HG02870 (cell line): Measurements from ENCODE around the gene TCFL5.

Source experiments
- ATAC-seq: cut with Tn5 transposase; IDR thresholded peaks from one replicate; pipeline ENCODE4 v1.9.1; 2021; ENCODE audit warnings: mild to moderate bottlenecking, moderate library complexity; ENCODE audit not compliant: unreplicated experiment

TCFL5 gene

DNA sequence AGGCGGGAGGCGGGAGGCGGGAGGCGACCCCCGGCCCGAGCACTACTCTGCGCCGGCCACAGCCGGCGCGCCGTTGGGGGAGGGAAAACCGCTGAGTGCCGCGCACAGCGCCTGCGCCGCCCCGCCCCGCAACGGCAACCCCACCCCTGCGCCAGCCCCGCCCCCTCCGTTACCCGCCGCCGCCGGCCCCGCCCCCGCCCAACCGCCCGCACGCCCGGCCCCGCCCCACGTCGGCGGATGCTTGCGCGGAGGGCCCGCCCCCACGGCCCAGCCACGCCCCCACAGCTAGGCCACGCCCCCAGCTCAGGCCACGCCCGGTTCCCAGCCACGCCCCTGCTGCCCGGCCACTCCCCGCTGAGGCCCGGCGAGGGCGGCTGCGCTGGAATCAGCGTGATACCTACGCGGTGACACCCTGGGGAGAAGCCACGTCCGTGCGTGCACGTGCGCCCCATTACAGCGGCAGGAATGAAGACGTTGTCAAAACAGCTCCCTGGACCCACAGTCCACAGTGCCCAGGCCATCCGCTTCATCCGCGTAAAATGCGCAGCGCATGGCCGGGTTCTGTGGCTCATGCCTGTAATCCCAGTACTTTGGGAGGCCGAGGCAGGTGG is at the start of gene TCFL5:
TCFL5 (minus strand) TSS at position 97 of the 611 bp plus-strand sequence. CDS start 152 bp downstream, outside the sequence.
- peak; percentile 53 for ATAC-seq

DNA sequence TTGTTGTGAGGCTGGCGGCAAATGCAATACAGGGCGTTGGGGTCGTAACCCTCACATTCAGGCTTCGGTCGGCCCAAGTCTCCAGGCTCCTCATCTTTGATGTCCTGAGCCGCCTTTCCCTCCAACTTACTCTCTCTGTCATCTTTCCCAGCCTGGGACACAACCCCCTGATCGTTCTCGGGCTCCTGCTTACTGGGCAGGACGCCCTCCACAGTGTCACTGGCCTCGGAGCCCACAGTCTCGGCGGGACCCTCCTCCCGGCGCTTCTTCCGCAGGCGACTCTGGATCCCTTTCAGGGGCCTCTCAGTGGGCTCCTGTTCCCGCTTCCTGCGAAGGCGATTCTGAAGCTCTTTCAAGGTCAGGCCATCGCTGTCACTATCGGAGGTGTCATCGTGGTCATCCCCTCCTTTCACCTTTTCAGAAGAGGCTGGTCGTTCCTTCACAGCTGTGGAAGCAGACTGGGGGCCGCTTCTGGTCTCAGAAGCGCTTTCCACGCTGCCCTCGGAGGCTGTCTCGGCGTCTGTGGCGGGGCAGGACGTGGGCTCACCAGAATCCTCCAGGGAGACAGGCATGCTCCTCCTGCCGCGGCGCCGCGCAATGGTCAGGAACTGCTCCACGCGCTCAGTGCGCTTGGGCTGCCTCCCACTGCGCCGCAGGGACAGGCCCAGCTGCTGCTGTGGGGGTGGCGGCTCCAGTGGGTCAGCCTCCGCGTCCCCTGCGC is 49.3 kb upstream of the TCFL5 start:
- no peak for ATAC-seq

DNA sequence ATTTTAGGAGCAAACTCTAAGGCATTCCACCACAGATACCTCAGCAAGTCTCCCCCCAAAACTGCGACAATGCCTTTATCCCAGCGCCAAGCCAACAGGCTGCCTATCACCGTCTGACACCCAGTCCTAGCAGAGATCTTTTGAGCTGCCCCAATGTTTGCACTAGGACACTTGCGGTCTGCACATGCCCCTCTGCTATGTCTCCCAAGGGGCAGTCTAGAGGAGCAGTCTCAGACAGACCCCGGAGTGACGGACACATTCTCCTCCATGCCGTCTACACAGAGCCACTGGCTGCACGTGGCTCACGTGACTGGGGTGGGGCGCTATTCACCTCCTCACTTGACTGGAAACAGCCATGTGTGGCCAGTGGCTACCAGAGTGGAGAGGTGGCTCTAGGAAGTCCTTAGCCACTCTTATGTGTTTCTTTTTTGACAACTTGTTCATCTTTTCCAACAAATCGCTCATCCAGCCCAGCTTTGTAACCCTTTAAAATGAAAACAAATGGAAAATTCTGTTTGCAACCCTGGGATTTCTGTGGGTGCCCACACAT is 48.7 kb upstream of the TCFL5 start:
- no peak for ATAC-seq

DNA sequence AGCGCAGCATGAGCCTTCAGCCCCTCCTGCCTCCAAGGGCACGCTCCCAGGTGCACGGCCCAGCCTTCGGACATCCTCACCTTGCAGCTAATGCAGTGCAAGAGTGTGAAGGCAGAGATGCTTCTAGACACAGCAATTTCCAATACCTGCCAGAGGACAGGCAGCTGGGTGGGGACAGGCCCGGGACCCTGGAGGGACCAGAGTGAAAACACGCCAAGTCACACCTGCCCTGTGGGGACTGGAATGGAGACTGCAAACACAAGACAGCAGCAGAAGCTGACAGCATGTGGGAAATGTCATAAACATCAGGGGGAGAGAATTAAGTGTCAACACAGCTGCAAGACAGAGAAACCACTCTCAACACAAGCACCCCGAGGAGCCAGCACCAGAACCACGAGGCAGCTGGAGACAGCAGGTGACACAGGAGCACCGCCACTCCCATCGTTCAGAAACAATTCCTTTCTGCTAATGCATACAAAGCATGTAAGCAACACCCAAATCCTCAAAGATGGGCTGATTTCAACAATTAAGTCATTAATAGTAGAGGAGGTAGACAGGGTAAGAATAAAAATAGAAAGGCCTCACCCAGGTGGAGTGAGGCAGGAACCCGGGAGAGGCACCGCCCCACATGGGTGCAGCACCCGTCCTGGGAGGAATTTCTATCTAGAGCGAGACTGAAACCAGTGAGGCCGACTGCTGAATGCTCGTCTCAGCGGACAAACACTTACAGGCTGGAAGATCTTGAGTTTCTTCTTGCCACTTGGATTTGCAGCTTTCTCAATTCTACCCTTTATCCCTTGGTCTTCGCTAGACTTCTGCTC is 47.6 kb upstream of the TCFL5 start:
- no peak for ATAC-seq

DNA sequence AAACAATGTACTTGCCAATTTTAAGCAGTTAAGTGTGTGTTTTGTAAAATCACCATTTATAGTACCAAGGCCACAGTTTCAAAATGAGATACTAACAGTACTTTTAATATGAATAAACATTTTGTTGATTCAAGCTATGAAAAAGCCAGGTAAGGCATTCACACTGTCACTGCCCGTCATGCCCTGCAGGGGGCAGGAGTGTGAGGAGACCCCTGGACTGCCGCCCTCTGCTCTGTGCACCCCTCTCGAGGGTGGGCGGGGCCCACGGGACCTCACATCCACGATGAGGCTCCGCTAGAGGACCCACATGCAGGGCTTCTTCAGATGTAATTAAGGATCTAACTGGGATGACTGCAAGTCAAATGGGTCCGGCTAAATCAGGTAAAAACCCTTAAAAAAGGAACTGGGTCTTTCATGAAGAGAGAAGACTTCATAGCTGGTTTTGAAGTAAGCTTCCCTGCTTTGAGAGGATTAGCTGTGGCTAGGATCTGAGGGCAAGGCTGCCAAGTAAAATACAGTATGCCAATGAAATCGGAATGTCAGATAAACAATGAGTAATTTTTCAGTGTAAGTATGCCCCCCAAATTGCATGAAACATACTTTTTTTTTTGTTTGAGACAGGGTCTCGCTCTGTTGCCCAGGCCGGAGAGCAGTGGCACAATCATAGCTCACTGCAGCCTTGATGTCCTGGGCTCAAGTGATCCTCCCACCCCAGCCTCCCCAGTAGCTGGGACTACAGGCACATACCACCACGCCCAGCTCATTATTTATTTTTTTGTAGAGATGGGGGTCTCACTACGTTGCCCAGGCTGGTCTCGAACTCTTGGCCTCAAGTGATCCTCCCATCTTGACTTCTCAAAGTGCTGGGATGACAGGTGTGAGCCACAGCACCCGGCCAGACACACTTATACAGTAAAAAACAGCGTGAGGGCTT is 46.0 kb upstream of the TCFL5 start:
- ATAC-seq = no peak

DNA sequence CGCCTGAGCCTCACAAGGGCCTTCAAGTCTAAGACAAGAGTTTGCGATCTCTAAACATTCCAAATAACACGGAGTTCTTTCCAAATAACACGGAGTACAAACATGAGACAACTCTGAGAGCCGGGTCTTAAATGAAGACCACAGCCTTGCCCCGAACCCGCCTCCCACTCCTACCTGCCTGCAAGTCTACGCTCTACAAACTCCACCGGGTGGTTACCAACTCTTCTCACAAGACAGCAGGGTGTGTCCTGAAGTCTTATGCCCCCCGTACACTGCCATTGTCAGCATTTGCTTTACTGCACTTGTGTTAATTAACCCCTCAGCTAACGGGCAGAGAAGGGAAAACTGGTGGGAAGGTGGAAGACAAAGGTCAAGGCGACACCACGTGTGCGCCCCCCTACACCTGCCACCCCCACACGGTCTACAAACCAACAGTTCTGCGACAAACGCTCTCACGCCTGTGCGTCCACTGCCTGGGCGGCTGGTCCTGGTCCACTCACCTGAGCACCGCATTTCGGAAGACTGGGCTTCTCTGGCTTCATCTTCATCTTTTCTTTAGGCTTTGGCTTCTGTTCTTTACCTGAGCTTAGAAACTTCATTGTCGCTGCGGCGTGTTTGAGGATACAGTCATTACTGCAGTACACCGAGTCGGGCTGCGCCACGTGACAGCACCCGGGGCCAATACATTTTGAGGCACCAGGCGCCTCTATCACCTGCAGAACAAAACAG is 45.2 kb upstream of the TCFL5 start:
- no peak for ATAC-seq

DNA sequence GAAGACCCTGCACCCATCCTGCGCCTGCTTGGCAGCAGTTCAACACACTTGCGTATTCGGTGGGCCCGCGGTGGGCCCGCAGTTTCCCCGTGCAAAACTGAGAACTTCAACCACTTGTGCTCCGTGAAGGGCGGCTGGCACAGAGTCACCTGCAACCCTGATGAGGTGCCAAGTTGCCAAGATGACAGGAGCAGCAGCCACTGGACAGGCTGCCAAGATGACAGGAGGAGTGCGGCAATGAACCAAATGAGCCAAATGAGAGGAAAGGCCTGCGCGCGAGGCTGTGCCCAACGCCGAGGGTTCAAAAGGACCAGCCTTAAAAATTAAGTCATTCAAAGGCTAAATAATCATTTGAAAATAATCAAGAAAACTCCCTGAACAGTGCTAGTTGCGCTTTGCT is 44.6 kb upstream of the TCFL5 start:
- ATAC-seq = no peak

DNA sequence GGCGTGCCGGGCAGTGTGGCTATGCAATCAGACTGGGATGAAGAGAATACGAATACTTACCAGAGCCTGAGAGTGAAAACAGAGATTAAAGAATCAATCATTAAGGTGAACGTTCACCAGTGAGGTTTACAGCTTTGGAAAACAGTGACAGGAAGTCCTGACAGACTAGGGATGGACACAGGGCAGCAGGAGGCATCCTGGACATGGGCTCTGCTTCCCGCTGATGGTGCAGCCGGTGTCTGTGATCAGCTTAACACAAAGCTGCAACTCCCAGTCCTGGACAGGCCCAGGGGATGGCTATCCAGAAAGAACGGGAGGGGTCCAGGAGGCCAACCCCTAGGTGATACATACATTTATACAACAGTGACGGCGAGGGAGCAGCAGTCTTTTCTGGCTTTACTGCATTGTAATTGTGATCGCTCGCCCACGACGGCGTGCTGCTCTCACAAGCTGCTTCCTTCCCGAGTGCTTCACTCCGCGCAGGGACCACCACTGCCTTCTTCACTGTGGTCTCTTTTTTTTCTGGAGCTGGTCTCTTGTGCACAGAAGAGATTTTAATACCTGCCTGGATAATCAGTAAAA is 44.0 kb upstream of the TCFL5 start:
- ATAC-seq = no peak

DNA sequence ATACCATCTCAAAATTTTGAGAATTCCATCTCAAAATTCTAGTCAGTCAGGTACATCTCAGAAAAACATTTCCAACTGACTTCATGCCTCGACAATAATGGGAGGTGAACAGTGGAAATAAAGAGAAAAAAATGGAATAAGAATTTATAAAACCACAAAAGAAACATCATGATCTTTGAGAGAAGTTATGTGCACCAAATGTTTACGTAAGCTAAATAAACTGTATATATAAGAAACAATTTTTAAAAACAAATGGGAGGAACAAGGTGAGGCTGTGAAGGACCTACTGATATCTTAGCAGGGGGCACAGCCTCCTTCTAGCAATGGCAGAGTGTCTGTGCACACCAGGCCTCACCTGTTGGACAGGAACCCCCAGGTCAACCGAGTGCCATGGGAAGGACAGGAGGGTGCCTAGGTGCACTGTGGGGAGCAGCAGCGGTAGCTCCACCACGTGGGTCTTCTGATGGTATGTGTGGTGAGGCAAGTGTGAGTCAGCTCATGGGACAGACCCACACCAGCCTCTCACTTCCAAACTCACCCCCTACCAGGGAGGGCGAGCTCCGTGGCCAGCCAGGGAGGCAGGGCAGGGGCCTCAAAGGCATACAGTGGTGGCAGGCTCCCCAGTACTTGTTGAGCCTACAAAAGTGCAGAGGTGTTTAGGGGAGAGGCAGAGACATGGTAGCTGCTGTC is 41.4 kb upstream of the TCFL5 start:
- ATAC-seq = no peak

DNA sequence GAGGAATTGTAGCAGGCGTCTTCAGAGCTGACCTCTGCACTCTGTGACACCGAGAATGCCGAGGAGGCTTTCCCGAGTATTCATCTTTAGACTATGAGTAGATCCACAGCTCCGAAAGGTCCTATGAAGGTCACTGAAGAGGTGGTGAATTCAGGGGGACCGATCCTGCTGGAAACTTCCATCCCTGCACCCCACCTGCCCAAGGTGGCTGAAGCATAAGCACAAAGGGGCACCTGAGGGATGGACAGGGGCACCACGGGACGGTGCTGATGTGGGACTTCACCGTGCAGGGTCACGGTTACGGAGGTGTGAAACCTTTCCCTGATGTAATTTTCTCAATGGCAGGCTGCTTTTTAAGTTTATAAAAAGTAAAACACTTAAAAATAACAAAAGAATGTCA is 40.3 kb upstream of the TCFL5 start:
- no peak for ATAC-seq

DNA sequence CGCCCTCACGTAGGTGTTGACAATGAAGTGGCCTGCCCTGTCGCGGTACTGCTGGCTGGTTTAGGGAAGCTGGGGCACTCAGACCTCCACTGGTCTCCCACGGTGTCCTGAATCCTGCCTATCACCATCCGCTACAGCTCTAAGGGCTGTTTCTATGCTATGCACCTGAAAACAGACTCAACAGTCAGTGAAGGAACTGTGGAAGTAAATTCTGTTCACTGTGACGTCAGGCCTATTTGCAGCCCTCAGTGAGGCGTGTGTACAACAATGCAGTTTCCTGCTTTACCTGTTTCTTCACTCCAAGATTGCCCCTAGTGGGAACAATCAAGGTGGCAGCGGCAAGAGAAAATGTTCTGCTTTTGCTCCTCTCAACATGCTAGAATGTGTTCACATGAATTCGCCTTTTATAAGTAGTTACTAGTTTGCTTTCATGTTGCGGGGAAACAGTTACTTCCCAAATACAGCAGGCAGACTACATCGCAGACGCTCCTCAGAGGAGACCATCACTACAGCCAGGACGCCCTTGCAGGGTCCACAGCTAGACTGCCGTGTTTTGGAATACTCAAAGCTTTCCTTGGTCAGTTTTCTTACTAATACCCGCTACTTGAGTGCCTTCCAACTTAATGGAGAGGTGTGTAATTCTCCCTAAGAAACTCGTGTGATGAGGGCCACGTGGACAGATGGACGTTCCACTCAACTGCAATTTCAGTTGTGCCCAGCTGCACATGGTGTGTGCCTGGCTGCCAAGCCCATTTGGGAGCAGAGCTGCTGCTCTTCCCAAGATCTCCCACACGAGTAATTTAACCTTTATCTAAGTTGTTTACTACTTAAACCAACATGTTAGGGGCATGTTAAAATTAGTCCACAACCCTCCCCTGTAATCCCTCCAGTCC is 39.3 kb upstream of the TCFL5 start:
- peak; percentile 15 for ATAC-seq

DNA sequence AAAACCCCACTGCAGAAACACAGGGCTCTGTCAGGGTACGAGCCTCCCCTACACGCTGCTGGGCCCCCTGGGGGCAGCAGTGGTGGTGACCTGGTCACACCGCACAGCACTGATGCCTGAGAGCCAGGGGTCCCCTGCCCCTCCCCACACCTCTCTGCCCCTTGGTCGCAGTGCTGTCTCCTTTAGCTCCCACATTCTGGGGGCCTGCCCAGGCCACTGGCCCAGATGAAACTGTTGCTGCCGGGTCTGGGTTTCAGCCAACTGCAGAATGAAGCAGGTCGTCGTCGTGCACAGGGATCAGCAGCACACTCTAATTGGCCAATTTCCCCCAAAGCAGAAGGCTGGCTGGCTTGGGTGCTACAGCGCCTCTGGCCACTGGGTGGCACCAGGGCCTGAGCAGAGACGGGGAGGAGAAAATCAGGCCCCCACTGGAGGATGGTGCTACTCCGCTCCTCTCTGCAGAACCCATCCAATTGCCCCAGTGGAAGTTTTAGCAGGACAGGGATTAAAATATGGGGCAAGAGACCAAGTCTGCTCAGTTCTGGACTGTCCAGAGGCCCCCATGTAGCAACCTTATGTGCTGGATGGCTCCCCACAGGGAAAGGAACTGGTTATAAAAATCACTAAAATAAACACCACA is 38.5 kb upstream of the TCFL5 start:
- ATAC-seq = peak; percentile 71

DNA sequence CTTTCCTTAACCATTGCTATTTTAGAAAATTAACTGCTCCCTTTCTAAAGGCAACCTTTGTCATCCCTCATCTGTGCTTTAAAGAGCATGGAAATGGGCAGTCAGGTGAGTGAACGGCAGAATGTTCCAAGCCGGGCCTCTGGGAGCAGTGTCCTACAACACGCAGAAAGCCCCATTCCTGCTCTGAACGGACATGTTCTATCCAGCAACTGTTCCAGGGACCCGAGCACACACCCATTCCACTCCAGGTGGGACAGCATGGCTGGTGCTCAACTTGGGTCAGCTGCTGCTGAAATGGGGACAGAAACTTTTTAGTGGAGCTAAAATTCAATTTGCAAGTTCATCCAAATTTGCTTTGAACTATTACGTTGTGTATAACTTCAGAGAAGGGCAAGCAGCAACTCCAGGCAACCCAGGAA is 38.0 kb upstream of the TCFL5 start:
- ATAC-seq = no peak

DNA sequence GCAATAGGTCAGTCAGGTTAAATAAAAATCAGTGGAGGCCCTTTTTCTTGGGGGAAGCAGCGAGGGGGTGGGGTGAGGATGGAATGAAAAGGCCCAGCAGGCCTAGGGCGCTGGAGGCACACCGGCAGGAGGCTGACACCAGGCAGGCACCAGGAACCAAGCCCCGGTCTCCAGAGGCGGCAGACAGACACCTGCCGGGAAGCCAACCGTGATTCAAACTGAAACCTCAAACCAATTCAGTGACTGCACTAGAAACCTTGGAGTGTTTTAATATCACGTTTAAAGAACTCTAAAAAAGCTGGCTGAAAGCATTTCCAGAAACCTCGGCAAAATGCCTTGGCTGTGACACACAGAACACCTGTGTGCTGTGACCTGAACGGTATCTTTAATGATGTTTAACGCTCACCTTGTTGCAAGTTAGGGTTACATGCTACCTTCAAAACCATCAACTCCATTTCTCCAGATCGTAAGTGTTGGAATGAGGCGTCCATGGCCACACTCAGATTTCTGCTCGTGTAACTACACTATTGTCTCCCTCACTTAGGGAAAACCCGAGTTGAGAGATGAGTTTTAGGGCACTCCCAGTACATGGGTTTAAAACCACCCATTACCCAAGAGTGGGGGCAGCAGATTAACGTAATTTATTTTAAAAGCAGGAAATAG is 37.5 kb upstream of the TCFL5 start:
- no peak for ATAC-seq

DNA sequence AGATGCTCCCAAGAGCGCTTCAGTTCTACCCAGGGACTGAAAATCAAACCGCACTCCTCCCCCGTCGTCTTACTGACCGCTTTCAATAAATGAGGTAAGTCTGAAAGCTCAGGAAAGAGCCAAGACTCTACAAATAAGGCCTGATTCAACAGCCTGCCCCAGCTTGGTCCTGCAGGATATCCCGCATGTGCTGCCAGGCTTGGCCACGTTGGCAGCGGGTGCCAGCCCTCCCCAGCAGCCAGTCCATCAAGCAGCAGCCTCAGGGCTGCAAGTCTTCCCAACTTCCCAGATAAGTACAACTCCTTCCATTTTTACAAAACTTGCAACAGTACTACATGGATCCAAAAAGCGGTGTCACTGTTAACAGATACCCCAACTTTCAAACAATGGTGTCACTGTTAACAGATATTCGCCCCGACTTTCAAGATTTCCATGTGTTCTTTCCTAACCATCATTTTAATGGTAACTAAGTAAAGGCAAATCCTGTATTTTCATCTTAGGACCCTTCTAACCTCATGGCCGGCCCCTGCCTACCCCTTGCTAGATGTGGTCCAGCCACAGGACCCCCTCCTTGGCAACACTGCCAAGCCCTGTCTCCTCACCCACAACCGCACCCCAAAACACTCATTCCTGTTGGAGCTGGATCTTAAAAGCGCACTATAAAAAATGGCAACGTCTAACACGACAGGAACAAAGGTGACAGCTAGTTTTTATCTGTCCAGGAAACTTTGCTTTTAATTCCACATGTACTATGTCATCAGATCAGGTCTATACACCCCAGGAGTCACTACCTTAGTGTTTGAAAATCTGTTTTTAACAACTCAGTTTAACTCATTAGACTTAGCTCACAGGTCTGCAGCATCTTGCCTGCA is 36.7 kb upstream of the TCFL5 start:
- no peak for ATAC-seq

DNA sequence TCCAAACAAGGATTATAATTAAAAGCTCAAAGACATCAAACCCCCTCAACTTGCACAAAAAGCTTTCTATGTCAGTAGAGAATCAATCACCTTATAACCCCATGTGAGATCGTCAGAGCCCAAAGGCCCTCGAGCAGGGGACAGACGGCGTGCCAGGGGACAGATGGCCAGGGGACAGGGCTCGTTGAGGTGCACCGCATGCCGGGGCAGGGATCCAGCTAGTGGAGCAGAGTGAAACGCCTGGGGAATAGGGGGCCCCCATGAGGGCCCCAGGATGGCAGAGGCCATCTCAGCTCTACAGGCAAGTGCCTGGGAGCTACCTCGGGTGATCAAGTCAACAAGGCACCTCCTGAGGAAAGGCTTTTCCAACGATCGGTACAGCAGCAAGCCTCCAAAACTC is 36.0 kb upstream of the TCFL5 start:
- ATAC-seq = no peak
